HG02884 (cell line): ENCODE data around the gene KCTD10.
"Not testable (repeated sequence)": the region's sequence is repeated elsewhere in the genome, so short reads cannot be mapped to it uniquely, and the experiment has no call there.

Source experiments
- ATAC-seq: cut with Tn5 transposase; IDR thresholded peaks from one replicate; pipeline ENCODE4 v1.9.1; 2021; ENCODE audit warnings: mild to moderate bottlenecking, moderate library complexity; ENCODE audit not compliant: unreplicated experiment

The KCTD10 gene

GRCh38 chr12:109422251-109422650 lies 54.8 kb downstream of the KCTD10 start:
- ATAC-seq = no peak

DNA sequence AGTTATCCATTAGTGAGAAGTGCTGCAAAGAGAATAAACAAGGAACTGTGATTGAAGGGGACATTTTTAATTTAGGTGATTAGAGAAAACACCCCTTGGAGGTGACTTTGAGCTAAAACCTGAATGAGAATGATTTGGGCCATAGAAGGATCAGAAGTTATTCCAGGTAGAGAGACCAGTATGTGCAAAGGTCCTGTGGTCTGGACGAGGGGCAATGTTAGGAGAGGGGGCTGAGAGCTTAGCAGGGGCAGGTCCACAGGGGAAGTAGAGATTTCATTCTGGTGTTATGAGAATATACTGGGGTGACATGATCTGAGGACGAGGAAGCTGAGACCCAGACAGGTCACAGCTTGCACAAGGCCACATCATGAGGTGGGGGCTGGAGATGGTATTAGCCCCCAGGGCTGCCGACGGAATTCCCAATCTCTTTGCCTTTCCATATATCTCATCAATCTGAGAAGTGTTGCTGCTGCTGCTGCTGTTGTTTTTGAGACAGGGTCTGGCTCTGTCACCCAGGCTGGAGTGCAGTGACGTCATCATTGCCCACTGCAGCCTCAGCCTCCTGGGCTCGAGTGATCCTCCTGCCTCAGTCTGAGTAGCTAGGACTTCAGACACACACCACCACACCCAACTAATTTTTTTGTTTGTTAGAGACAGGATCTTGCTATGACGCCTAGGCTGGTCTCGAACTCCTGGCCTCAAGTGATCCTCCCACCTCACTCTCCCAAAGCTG lies 55.6 kb downstream of the KCTD10 start:
- ATAC-seq = no peak

DNA sequence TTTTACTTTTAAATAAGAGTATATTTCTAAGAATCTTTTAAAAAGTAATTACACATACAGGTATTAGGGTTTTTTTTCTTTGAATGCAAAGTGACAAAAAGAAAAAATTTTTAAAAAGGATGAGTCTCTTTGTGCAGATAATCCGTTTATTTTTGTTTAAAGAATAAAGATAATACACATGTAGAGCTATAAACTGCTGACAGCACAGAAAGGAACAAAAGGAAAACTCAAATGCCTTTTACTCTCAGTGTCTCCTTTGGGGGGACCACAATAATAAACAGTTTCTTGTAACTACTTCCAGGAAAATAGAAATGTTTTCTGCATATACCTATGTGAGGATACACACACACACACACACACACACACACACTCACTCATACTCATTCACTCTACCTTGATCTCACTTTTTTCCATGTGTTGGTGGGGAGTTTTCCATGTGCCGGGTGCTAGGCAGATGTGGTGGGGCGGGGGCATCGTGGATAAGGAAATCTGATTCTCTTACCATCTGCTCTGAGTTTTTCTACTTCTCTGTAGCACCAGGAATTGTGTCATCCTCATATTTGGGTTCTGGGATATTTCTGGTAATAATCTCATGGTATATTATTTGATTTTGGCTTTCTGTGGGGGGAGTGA lies 58.1 kb downstream of the KCTD10 start:
- no peak for ATAC-seq

DNA sequence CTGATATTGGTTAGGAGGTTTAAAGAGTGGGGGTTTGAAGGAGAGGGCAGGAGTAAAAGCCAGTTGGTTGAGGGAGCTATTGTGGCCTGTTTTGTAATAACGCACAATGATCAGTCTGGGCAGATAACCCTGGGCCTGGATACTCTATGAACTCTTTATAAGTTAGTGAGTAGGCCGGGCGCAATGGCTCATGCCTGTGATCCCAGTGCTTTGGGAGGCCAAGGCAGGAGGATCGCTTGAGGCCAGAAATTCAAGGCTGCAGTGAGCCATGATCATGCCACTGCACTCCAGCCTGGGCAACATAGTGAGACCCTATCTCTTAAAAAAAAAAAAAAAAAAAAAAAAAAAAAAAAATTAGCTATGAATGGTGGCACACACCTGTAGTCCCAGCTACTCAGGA lies 71.0 kb downstream of the KCTD10 start:
- ATAC-seq = not testable (repeated sequence)

- not testable (repeated sequence) for ATAC-seq
These were observed 72.3 kb downstream of the KCTD10 start for GRCh38 chr12:109404841-109405240.
